BLaER1 treated with 17β-estradiol and CSF1 and Interleukin-3, amounts not matched to agents 10 nM and 100 nM (cell line): ENCODE results near the gene GSPT1.

Source experiments
- H3K27ac ChIP-seq, 11 experiments: shearing (Covaris generic); formaldehyde crosslinking; 2 replicates each; pipeline ENCODE4 v1.8.1; 2022
- H3K27me3 ChIP-seq, 11 experiments: shearing (Covaris generic); formaldehyde crosslinking; 2 replicates each; pipeline ENCODE4 v1.8.1; 2022
- H3K36me3 ChIP-seq, 11 experiments: shearing (Covaris generic); formaldehyde crosslinking; 2 replicates each; pipeline ENCODE4 v1.8.1; 2022
- H3K4me1 ChIP-seq, 10 experiments: shearing (Covaris generic); formaldehyde crosslinking; 2 replicates each; pipeline ENCODE4 v1.8.1; 2022
- H3K4me2 ChIP-seq, 11 experiments: shearing (Covaris generic); formaldehyde crosslinking; 2 replicates each; pipeline ENCODE4 v1.8.1; 2022
- H3K4me3 ChIP-seq, 10 experiments: shearing (Covaris generic); formaldehyde crosslinking; 2 replicates each; pipeline ENCODE4 v1.8.1; 2022
- H3K9ac ChIP-seq, 11 experiments: shearing (Covaris generic); formaldehyde crosslinking; 2 replicates each; pipeline ENCODE4 v1.8.1; 2022
- H3K9me3 ChIP-seq, 11 experiments: shearing (Covaris generic); formaldehyde crosslinking; replicated peaks in 1 of 11; 2 replicates each; pipeline ENCODE4 v1.8.1; 2022
- H4K20me1 ChIP-seq, 11 experiments: shearing (Covaris generic); formaldehyde crosslinking; 2 replicates each; pipeline ENCODE4 v1.8.1; 2022
- Cebpa-rat ChIP-seq, 11 experiments: shearing (Covaris generic); IDR thresholded peaks; 2 replicates each; pipeline ENCODE4 v1.8.1; 2022

GSPT1 gene

DNA sequence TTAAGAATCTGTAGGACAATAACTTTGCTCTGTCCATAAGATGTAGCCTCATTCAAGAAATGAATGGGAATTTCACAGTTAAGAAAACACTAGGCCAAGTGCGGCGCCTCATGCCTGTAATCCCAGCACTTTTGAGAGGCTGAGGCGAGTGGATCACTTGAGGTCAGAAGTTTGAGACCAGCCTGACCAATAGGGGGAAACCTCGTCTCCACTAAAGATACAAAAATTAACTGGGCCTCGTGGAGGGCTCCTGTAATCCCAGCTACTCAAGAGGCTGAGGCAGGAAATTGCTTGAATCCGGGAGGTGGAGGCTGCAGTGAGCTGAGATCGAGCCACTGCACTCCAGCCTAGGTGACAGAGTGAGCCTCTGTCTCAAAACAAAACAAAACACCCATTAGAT, 44.6 kb downstream of the GSPT1 start:
- Histone ChIP-seq H3K27me3 (no peaks in the 10 kb centered on the region), H3K9ac (0 out of 22 replicates have a peak overlapping the region, but pooled peaks of 1 of the 11 experiments have one; percentile 51)

DNA sequence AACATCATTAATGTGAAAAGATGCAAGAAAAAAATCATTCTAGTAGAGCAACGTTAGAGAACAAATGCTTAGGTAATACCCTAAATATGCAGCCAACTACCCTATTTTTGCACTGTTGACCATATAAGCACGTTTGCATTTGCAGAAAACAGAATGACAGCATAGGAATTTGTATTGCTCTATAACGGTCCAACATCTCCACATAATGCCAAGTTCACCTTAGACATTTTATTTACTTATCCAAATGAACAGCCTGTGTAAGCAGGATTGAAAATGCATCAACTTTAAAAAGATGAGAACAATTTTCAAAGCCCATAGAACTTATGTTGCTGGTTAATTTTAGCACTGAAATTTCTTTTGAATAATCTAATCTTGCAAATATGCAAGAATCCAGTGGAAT, 45.4 kb downstream of the GSPT1 start:
- Histone ChIP-seq H4K20me1 (peaks cover 7 to 77% (median 24%) of the 10 kb centered on the region in 11 experiments; a peak in 16 of 22 replicates), H3K4me2 (no peak overlapping the region), H3K27me3 (no peaks in the 10 kb centered on the region), H3K9me3 (no peaks in the 10 kb centered on the region), H3K27ac (no peak overlapping the region), H3K4me1 (peaks cover 0 to 10% (median 0%) of the 10 kb centered on the region in 10 experiments; a peak in 8 of 20 replicates), H3K9ac (no peak overlapping the region), H3K4me3 (no peak overlapping the region), H3K36me3 (peaks cover 70 to 88% (median 80%) of the 10 kb centered on the region in 11 experiments)
- no peak for TF ChIP-seq Cebpa-rat (IDR thresholded peaks at IDR 0.05)

More for the DNA sequence above, 44.6 kb downstream of the GSPT1 start:
- Histone ChIP-seq H3K4me2 (no peak overlapping the region), H3K9me3 (no peaks in the 10 kb centered on the region), H3K4me3 (no peak overlapping the region), H3K4me1 (peaks cover 0 to 2% (median 0%) of the 10 kb centered on the region in 10 experiments; a peak in 5 of 20 replicates), H3K27ac (no peak overlapping the region), H4K20me1 (peaks cover 8 to 74% (median 31%) of the 10 kb centered on the region in 11 experiments; a peak in 17 of 22 replicates), H3K36me3 (peaks cover 78 to 96% (median 88%) of the 10 kb centered on the region in 11 experiments)
- no peak for TF ChIP-seq Cebpa-rat (IDR thresholded peaks at IDR 0.05)

DNA sequence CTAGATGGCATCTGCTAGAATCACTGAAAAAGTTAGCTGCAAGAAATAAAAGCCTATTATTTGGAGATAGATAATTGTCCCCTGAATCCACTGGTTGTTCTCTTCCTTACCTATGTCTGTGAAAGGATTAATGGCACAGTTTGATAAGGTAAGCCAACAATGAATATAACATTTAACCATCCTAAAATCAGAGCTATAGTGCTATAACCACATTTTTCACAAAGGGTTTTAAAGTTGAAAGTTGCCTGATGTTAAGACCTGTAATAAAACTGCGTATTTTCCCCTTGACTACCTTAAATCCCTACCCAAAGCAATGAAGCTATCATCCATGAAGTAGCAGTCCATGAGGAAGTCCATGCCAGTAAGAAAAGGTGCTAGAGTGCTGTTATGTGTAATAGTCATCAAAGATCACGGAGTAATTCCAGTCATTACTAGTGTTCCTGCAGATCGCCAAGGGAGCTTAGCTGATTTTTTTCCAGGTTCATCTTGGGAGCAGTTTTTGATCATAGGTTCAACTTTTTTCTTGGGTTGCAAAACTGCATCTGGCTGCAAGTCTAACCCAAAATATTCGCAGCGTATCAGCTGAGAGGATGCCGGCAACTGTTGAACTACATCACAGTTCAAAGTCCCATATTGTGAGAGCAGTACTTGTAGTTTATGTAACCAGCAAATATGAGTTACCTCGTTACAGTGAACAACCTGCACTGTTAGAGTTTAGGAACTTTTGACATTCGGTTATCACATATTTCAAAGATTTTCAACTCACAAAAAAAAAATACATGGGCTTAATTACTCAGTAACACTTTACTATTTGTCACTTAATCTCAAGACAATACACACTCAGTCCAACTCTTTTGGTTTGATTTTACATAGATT, 46.2 kb downstream of the GSPT1 start:
- no peak overlapping the region for H3K4me2 ChIP-seq
- H3K9me3 ChIP-seq = no peaks in the 10 kb centered on the region
- peaks cover 62 to 80% (median 72%) of the 10 kb centered on the region in 11 experiments for H3K36me3 ChIP-seq
- H3K27ac ChIP-seq = no peak overlapping the region
- H4K20me1 ChIP-seq = peaks cover 7 to 74% (median 24%) of the 10 kb centered on the region in 11 experiments; a peak in 16 of 22 replicates
- peaks cover 0 to 11% (median 0%) of the 10 kb centered on the region in 10 experiments; a peak in 8 of 20 replicates for H3K4me1 ChIP-seq
- no peak for TF ChIP-seq Cebpa-rat (IDR thresholded peaks at IDR 0.05)
- no peaks in the 10 kb centered on the region for H3K27me3 ChIP-seq
- no peak overlapping the region for H3K4me3 ChIP-seq
- H3K9ac ChIP-seq = no peak overlapping the region

DNA sequence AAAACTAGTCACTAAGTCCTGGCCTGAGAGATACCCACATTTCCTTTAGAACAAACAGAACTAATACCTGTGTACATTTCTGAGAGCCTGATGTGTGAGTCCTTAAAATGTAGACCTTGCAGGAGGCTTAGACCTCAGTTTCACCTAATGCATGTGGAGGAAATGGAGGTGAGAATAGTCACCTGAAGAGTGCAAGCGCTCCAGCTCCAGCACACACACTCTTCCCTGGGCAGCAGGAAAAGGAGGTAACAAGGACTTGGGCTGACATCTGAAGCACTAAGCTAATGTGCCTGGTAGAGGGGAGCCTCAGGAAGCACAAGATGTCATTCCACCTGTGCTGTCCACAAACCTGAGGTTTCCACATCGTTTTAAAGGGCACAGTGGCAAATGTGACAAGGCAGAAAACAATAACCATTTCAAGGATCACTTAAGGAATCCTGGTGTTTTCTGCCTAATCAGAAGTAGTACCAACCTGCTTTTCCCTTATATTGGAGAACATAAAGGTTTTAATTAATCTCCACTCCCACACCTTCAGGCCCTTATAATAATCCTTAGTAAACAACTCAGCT, 47.3 kb downstream of the GSPT1 start:
- H3K27ac ChIP-seq = no peak overlapping the region
- H3K9ac ChIP-seq = no peak overlapping the region
- H3K9me3 ChIP-seq = no peaks in the 10 kb centered on the region
- peaks cover 7 to 63% (median 24%) of the 10 kb centered on the region in 11 experiments; a peak in 15 of 22 replicates for H4K20me1 ChIP-seq
- H3K4me3 ChIP-seq = no peak overlapping the region
- no peak for TF ChIP-seq Cebpa-rat (IDR thresholded peaks at IDR 0.05)
- peaks cover 51 to 69% (median 61%) of the 10 kb centered on the region in 11 experiments for H3K36me3 ChIP-seq
- H3K27me3 ChIP-seq = no peaks in the 10 kb centered on the region
- H3K4me1 ChIP-seq = peaks cover 0 to 11% (median 0%) of the 10 kb centered on the region in 10 experiments; a peak in 8 of 20 replicates
- no peak overlapping the region for H3K4me2 ChIP-seq

DNA sequence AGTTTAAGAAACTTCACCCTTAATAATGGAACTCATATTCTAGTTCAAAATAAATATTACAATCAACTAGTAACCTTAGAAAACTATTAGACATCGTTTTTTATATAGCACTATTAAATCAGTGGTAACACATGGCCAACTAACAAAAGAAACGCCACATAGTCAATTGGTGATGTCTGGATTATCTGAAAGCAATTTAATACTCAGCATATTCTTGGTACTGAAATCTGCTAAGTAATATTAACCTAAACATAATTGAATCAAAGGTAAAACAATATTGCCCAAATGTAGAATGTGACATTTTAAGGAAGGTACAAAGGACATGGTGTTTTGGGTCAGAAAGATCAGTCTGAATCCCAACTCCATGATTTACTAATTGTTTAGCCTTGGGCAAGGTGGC, 53.3 kb downstream of the GSPT1 start:
- no peak overlapping the region for H3K27ac ChIP-seq
- no peak overlapping the region for H3K4me3 ChIP-seq
- peaks cover 0 to 36% (median 9%) of the 10 kb centered on the region in 11 experiments; a peak in 11 of 22 replicates for H3K36me3 ChIP-seq
- H3K27me3 ChIP-seq = no peaks in the 10 kb centered on the region
- peaks cover 0 to 43% (median 6%) of the 10 kb centered on the region in 11 experiments; a peak in 10 of 22 replicates for H4K20me1 ChIP-seq
- no peak overlapping the region for H3K9ac ChIP-seq
- no peak for TF ChIP-seq Cebpa-rat (IDR thresholded peaks at IDR 0.05)
- H3K9me3 ChIP-seq = no peaks in the 10 kb centered on the region
- H3K4me1 ChIP-seq = peaks cover 0 to 11% (median 0%) of the 10 kb centered on the region in 10 experiments; a peak in 8 of 20 replicates
- H3K4me2 ChIP-seq = no peak overlapping the region

DNA sequence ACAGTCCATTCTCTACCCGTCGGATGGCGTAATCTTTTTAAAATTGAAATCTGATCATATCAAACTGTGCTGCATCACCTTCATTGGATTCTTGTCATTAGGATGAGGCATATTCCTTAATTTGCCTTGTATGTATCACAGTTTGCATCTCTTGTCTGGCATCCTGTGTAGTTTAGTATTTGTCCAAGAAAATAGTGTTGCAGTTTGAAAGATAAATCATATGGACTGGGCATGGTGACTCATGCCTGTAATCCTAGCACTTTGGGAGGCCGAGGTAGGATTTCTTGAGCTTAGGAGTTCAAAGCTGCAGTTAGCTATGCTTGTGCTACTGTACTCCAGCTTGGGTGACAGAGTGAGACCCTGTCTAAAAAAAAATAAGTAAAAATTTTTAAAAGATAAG, 58.6 kb downstream of the GSPT1 start:
- Histone ChIP-seq H3K9ac (no peak overlapping the region), H3K27me3 (no peaks in the 10 kb centered on the region), H3K4me3 (no peak overlapping the region), H3K4me1 (peaks cover 10 to 25% (median 21%) of the 10 kb centered on the region in 10 experiments), H4K20me1 (peaks cover 0 to 41% (median 5%) of the 10 kb centered on the region in 11 experiments; a peak in 6 of 22 replicates), H3K9me3 (no peaks in the 10 kb centered on the region), H3K36me3 (peaks cover 5 to 32% (median 13%) of the 10 kb centered on the region in 11 experiments; a peak in 16 of 22 replicates), H3K27ac (no peak overlapping the region), H3K4me2 (no peak overlapping the region)
- TF ChIP-seq Cebpa-rat (IDR thresholded peaks at IDR 0.05) = no peak

DNA sequence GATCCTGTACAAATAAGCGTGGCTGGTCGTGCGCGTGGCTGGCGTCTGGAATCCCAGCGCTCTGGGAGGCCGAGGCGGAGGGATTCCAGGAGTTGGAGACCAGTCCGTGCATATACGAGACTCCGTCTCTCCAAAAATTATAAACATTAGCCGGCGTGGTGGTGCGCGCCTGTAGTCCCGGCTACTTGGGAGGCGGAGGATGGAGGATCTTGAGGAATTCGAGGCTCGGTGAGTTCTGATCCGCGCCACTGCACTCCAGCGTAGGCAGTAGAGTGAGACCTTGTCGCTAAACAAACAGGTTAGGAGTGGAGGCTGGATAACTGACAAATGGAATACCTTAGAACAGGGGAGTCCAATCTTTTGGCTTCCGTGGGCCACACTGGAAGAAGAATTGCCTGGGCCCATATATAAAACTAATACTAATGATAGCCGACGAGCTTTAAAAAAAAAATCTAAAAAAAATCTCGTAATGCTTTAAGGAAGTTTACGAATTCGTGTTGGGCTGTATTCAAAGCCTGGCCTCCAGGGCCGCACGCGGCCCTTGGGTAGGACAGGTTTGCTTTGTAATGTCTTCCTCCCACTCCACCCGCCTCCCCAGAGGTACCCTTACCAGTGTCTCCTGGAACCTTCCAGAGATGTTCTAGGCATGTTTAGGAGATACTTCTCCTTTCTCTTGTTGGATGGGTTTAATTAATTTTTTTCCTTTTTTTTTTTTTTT, 63.5 kb downstream of the GSPT1 start:
- Histone ChIP-seq H3K4me3 (peak overlapping the region; percentile 74 to 98 (median 88)), H3K36me3 (peaks cover 30 to 51% (median 37%) of the 10 kb centered on the region in 11 experiments), H3K4me1 (peaks cover 33 to 50% (median 46%) of the 10 kb centered on the region in 10 experiments), H3K4me2 (peak overlapping the region; percentile 91 to 99 (median 96)), H3K9ac (peak overlapping the region; percentile 82 to 98 (median 93)), H3K27ac (peak overlapping the region; percentile 57 to 97 (median 93); a peak in 19 of 22 replicates), H4K20me1 (peaks cover 20 to 46% (median 33%) of the 10 kb centered on the region in 11 experiments; a peak in 20 of 22 replicates), H3K27me3 (no peaks in the 10 kb centered on the region), H3K9me3 (no peaks in the 10 kb centered on the region)
- TF ChIP-seq Cebpa-rat (IDR thresholded peaks at IDR 0.05) = no peak

DNA sequence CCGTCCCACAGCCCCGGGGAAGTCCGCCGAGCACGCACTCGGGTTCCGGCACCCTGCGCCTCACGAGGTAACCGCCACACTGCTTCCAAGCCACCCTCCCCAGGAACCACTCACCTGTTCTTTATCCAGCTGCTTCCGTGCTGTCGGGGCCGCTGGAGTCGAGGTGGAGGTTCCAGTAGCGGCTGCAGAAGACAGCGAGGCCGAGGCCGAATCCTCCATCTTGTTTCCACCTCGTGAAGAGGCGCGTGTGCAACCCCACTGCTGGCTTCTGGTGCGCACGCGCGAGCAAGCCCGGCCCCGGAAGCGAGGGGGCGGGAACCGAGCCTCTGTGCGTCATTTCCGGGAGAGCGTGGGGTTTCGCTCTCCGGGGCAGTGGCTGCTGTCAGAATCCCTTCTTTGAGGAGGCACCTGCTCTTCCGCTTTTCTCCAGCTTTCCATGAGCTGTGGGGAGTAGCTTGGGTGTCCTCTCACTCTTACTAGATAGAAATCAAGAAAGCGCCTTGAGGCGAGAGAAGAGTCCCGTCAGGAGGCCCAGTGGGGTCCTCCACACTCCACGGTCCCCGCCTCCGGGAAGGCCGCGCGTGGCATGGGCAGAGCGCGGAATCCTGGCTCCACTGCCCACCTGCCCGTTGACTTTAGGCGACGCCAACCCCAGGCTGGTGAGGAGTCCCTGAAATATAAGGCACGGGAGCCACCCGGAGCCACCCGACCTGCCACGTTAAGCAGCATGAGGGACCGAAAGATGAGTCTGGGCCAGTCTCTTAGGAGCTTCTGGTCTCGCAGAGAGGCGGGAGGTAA, 64.3 kb downstream of the GSPT1 start, which contains the start of gene RSL1D1:
TSS of gene RSL1D1 (minus strand) at position 249 of the 798 bp plus-strand sequence. CDS start at position 219, 30 bp downstream.
- Histone ChIP-seq H3K9ac (peak within 1 kb of the TSS; percentile 82 to 98 (median 93)), H3K4me3 (peak within 1 kb of the TSS; percentile 74 to 98 (median 88)), H3K27ac (peak within 1 kb of the TSS; percentile 57 to 97 (median 93)), H3K4me2 (peak within 1 kb of the TSS; percentile 91 to 99 (median 96)), H4K20me1 (peaks cover 23 to 52% (median 40%) of the 10 kb centered on the region in 11 experiments; a peak in 20 of 22 replicates), H3K4me1 (peaks cover 33 to 50% (median 46%) of the 10 kb centered on the region in 10 experiments), H3K9me3 (no peaks in the 10 kb centered on the region), H3K36me3 (peaks cover 37 to 51% (median 42%) of the 10 kb centered on the region in 11 experiments), H3K27me3 (no peaks in the 10 kb centered on the region)
- TF ChIP-seq Cebpa-rat (IDR thresholded peaks at IDR 0.05) = no peak
